EH (cell line): ENCODE measurements around the gene MYD88.
"Not testable (repeated sequence)": the region's sequence is repeated elsewhere in the genome, so short reads cannot be mapped to it uniquely, and the experiment has no call there.

ENCODE experiments used
- DNase-seq: peaks from one replicate; pipeline ENCODE4 v3.0.0-alpha.2; 2015; ENCODE audit warnings: low read depth

MYD88 gene

GRCh38 chr3:38126121-38126892 lies 12.2 kb upstream of the MYD88 start:
- no peak for DNase-seq

- DNase-seq, result peak; percentile 22
These were observed 10.7 kb upstream of the MYD88 start for GRCh38 chr3:38127611-38128302.

- no peak for DNase-seq
These were observed 10.2 kb upstream of the MYD88 start for GRCh38 chr3:38128303-38128655.

- no peak for DNase-seq
These were observed 9.4 kb upstream of the MYD88 start for GRCh38 chr3:38129058-38129457.

- DNase-seq, result no peak
These were observed 7.8 kb upstream of the MYD88 start for GRCh38 chr3:38130631-38131065.

GRCh38 chr3:38131621-38132369 lies 6.7 kb upstream of the MYD88 start:
- DNase-seq, result peak; percentile 43

- DNase-seq, result no peak
These were observed 5.3 kb upstream of the MYD88 start for GRCh38 chr3:38133209-38133556.

- peak; percentile 27 for DNase-seq
These were observed 4.7 kb upstream of the MYD88 start for GRCh38 chr3:38133557-38134405.

- not testable (repeated sequence) for DNase-seq
These were observed 3.8 kb upstream of the MYD88 start for GRCh38 chr3:38134517-38135143.

- DNase-seq, result peak; percentile 32
These were observed 2.7 kb upstream of the MYD88 start for GRCh38 chr3:38135621-38136277.

- DNase-seq, result peak; percentile 45
These were observed 2.1 kb upstream of the MYD88 start for GRCh38 chr3:38136393-38136776.

- DNase-seq, result peak; percentile 99
These were observed 1.5 kb upstream of the MYD88 start, which contains the start of gene ACAA1 for GRCh38 chr3:38136777-38137614. Gene ACAA1 (minus strand): TSS chr3:38137127. CDS start chr3:38137035, 92 bp downstream.

GRCh38 chr3:38137615-38138348 lies 679 bp upstream of the MYD88 start:
- DNase-seq, result no peak

- DNase-seq, result no peak
These were observed 730 bp downstream of the MYD88 start for GRCh38 chr3:38139191-38139590.

- no peak for DNase-seq
These were observed 1.2 kb downstream of the MYD88 start for GRCh38 chr3:38139652-38140051.

- no peak for DNase-seq
These were observed 2.1 kb downstream of the MYD88 start for GRCh38 chr3:38140326-38141172.

GRCh38 chr3:38141173-38141951 lies 2.9 kb downstream of the MYD88 start:
- DNase-seq, result no peak

GRCh38 chr3:38141952-38142273 lies 3.5 kb downstream of the MYD88 start:
- DNase-seq, result no peak
